Femur (tissue), 1 donor: ENCODE measurements around the gene CRTC2.
A peak's percentile ranks its signal among the peaks of the same experiment; 100 is the strongest.

Experiments
- DNase-seq: peaks from one replicate; pipeline ENCODE4 v3.0.0-alpha.2; 2017

CRTC2 gene

GRCh38 chr1:153970346-153970745 lies 11.9 kb upstream of the CRTC2 start:
- no peak for DNase-seq

DNA sequence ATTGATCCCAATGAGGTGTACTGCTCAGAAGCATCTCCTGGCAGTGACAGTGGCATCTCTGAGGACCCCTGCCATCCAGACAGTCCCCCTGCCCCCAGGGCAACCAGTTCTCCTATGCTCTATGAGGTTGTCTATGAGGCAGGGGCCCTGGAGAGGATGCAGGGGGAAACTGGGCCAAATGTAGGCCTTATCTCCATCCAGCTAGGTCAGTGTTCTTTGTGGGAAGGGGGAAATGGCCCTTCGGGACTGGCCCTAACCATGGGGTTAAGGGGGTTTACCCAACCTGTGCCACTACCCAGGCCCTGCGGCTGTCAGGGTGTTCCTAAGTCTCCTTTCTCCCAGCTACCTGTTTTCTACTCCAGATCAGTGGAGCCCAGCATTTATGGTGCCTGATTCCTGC lies 10.6 kb upstream of the CRTC2 start:
- no peak for DNase-seq

DNA sequence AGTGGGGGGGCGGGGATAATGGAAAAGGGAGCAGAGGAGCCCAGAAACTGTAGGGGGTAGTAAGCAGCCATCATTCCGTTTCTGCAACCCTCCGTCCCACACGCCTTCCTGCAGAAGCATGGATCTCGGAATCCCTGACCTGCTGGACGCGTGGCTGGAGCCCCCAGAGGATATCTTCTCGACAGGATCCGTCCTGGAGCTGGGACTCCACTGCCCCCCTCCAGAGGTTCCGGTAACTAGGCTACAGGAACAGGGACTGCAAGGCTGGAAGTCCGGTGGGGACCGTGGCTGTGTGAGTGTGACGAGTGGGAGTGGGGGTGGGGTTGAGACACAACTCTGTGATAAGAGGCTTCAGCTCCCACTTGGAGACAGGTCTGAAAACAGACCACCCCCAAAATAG lies 10.0 kb upstream of the CRTC2 start:
- no peak for DNase-seq

DNA sequence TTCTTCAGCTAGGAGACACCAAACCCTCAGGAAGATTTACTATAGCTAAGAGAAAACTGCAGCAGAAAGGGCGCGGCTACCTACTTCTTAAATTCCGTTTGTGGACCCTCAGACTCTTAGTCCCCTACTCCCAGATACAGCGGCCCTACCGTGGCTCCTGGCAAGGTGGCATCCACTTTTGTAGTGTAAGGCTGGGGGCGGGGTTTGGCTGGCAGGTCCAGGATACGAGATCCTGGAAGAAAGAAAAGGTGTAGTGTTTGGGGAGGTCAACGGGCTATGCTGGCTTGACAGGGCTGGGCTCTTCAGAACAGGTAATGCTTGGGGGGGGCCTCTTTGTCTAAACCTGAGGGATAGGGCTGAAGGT lies 9.6 kb upstream of the CRTC2 start:
- DNase-seq, result no peak

- DNase-seq, result peak; percentile 96
Measured at GRCh38 chr1:153967107-153967999, 8.9 kb upstream of the CRTC2 start, which contains the start of gene CREB3L4. TSS of gene CREB3L4 (plus strand) at chr1:153967902. CDS start at chr1:153968526, 624 bp downstream.

DNA sequence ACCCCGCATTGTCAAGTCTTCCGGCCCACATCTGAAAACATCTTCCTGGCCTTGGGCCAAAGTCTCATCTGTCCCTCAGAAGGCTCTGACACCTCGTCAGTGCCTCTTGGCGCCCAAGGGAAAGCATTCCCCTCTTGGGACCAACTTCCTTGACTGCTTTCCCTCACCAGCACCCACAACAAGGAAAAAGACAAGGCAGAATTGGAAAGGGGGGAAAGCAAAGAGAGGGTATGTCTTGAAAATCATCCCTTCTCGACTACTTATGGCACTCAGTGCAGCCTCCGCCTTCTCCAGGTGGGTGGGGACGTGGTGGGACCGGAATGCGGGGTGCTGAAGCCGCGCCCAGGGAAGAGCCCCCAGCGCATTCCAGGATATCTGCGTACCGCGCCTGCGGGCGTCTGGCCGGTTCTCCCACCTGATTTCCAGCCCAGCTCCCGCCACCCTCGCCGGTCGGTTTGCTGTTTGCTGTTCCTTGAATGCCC lies 5.5 kb upstream of the CRTC2 start:
- peak; percentile 56 for DNase-seq

DNA sequence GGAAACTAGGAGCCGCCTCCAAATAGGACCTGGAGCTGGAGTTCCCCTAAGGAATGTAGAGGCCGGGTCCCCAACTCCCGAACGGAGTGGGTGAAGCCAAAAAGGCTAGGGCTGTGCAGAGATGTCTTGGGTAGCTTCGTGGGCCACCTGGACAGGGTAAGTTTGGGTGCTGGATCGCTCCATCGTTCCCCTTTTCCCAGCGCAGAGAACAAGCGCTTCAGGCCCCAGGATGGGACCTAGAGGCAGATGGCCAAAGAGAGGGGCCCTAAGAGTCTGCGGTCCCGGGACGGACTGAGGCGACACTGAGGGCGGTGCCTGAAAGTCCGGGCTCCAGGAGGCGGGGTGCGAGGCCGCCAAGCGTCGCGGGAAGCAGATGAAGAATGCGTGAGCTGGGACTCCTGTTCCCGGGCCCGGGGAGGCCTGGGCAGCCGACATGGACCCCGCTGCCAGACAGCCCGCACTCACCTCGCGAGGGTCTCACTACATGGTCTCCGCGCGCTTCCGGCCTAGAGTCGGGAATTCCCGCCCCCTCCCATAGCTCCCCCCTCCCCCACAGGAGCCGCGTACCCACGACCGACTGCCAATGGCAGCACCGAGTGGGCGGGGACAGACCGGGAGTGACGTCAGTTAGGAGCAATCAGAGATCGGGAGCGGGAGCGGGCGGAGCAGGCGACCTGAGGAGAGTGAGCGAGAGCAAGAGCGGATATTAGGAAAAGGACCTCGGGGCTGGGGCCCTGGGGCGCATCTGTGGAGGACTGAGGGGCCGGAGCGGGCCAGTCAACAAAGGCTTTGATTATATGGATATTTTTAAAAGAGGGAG lies 4.8 kb upstream of the CRTC2 start, which contains the start of gene SLC39A1:
SLC39A1 (minus strand) TSS at position 508 of the 820 bp plus-strand sequence. CDS start 822 bp downstream, outside the sequence.
- peak; percentile 99 for DNase-seq

DNA sequence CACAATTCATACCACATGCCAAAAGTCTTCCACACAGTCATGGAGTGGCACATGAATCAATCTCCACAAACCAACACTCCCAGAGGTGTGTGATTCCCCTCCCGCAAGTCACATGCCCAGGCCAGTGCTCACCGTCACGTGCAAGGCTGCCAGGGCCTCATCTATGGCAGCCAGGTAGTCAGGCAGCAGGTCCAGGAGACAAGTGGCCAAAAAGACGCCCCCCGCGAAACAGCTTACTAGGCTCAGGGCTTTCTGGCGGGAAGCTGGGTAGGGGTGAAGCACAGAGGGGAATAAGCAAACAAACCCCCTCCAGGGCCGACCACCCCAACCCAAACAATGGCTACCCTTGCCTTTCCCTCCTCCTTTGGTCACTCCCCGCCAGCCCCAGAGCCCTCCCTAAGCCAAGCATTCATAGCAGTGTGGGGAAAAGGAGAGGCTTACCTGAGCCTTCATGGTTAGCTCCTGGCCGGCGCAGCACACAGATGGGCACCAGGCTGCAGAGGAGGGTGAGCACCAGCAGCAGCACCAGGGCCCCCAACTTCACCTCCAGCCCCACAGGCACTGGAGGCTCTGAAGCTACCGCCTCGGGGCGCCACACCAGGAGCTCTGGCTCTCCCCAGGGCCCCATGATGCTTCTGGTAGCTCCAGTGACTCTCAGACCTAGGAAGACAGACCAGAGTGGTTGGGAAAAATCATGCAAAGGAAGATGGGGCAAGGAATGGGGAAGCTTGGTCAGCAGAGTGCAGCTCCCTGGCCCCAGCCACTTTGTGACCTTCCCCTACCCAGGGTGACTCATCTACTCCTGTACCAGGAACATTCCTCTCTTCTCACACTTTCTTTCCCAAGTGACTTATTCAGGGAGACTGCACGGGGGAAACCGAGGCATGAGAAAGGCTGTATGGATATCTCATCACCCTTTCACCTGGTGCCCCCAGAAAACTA lies 3.9 kb upstream of the CRTC2 start:
- no peak for DNase-seq

- DNase-seq, result no peak
Measured at GRCh38 chr1:153961421-153961820, 3.0 kb upstream of the CRTC2 start.

- DNase-seq, result no peak
Measured at GRCh38 chr1:153960206-153960605, 1.8 kb upstream of the CRTC2 start.

GRCh38 chr1:153959454-153959853 lies 1.0 kb upstream of the CRTC2 start:
- no peak for DNase-seq

DNA sequence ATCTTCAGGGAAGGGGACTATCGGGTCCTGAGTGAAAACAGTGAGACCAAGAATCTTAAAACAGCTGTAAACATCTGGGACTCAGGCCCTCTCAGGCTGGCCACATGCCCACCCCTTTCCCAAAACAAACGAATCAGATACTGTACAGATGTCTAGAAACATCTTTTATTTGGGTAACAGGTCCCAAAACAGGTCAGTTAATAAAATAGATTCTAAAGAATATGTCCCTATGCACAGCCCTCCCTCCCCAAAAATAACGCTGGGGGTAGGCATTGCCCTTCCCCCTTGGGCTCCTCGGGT lies 499 bp upstream of the CRTC2 start:
- no peak for DNase-seq

- no peak for DNase-seq
Measured at GRCh38 chr1:153957744-153958110, 685 bp downstream of the CRTC2 start.

DNA sequence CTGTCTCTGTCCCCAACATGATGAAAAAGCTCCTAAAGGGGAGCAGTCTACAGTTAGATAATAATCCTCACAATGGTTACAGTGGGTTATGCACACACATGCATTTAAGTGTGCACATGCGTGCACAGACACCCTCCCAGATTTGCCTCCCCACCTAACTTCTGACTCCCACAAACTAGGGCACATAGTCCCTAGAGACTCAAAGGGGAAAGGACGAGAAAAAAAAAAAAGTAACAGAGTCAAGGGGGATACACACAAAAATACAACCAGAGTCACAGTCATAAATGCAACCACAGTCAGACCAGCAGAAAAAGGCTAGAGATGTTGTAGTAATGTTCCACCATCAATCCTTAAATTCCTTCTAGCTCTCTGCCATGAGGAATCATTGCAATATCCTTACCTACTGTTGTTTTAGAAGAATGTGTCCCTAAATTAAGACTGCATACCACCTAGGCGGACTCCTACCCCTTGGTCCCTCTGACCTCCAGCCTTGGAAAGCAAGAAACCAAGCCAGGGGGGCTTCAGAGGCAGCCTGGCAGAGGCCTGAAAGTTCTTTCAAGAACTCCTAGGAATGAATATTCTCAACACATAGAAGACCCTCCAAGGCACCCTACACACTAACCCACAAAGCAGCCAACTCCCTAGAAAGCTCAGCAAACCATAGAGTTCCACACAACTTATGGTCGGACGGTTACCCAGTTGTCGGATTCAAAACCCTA lies 1.3 kb downstream of the CRTC2 start:
- no peak for DNase-seq

DNA sequence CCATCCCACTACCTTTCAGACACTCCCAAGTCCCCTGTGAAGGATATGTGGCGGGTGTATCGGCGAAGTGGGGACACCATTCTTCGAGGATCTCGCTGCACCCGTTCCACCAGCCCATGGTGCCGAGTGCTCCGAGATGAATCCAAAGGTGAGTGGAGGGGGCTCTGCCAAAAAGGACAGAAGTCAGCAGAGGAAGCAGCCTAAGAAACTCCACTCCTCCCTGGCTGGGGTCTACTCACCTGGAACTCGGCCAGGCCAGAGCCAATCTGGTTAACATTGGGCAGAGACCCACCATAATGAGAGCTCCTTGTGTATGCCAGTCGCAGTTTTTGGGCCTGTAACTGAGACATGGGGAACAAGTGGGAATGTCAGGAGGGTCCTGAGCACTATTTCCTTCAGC lies 3.6 kb downstream of the CRTC2 start:
- no peak for DNase-seq

DNA sequence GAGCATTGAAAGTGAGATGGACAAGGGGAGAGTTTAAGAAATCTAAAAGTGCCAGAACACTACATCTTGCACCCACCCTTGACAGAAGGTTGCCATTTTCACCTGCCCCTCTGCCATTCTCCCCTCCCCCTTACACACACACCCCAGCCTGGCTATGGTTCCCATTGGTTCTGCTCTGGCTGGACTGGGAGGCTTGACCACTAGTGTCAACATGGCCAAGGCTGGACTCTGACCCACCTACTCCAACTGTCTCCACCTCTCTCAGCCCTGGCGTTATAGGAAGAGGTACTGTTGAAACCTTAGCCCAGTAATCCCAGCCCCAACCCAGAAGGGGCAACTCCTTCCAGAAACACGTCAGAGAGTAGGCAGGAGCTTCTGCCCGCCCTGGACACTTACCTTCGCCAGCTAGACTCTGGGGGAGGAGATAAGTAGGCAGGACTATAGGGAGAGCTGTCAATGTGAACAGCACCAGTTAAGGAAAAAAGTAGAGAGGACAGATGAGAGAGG lies 4.5 kb downstream of the CRTC2 start:
- no peak for DNase-seq

GRCh38 chr1:153951801-153952200 lies 6.6 kb downstream of the CRTC2 start:
- DNase-seq, result no peak

DNA sequence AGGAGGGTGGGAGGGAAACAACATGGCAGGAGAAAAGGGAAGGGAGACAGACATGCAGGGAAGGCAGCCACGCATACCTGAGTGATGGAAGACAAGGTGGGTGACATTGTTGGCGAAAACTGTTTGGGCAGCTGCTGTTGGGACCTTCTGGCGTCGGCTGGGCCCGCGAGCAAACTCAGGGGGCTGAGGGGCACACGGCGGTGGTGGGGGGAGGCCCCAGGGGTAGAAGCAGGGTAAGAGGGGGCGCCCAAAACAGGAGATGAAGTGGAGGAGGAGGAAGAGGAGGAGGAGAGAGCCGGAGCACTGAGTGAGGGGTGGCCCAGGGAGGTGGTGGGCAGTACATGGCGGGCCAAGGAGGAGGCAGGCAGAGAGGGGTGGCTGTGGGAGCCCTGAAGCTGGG lies 7.2 kb downstream of the CRTC2 start:
- no peak for DNase-seq

DNA sequence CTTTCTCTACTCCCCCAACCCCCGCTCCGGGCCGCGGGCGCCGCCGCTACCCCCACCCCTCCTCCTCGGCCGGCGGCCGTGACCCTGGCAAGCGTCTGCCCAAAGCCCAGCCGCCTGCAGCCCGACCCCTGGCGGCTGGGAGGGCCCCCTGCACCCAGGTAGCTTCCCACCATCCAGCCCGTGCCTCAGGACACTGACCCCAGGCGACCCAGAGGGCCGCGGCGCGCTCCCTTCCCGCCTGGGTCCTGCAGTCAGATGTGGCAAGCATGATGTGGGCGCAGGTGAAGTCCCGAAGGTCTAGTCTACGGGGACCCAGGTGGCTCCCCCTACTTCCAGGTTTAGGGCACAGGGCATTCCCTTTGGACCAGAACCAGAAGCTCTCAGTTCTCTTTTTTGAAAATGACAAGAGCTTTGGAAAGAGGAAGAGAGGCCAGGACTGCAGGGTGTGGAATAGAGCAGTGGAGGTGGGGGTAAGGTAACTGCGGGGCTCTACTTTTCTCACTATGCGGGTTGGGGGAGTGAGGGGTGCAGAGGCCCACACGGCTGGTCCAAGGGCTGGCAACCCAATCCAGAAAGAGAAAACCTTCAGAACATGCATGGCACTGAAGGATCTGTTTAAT lies 11.7 kb downstream of the CRTC2 start, which contains the start of gene DENND4B:
DENND4B (minus strand) TSS at position 97 of the 620 bp plus-strand sequence. CDS start 2,344 bp downstream, outside the sequence.
- peak; percentile 89 for DNase-seq

GRCh38 chr1:153945795-153946621 lies 12.4 kb downstream of the CRTC2 start:
- DNase-seq, result peak; percentile 85
